ENCODE measurements around the gene TIAM1.

Gene TIAM1

GRCh38 chr21:31203431-31204054, 140.5 kb downstream of the TIAM1 start:
- no peak overlapping the region for H3K4me3 ChIP-seq (ENCODE audit: low read length)
- no peaks in the 10 kb centered on the region for H4K20me1 ChIP-seq (ENCODE audit: insufficient read depth, low read length)
- H3K27ac ChIP-seq (ENCODE audit: low read length), result no peak overlapping the region
- H3K4me1 ChIP-seq (ENCODE audit: low read length), result peaks cover 30% of the 10 kb centered on the region
- no peaks in the 10 kb centered on the region for H3K36me3 ChIP-seq (replicated peaks; ENCODE audit: low read depth, low read length)
- H2AFZ ChIP-seq (ENCODE audit: low read depth, low read length), result no peak overlapping the region
- no peak overlapping the region for H3K9ac ChIP-seq (ENCODE audit: low read length)
- H3K27me3 ChIP-seq (ENCODE audit: low read depth, low read length), result peaks cover 21% of the 10 kb centered on the region
- H3K79me2 ChIP-seq (ENCODE audit: low read length), result no peaks in the 10 kb centered on the region
- TF ChIP-seq CTCF (IDR thresholded peaks at IDR 0.05; ENCODE audit: low read depth, low read length) (no peak), EZH2phosphoT487 (IDR thresholded peaks at IDR 0.05; ENCODE audit: low read depth) (no peak)
- no peaks in the 10 kb centered on the region for H3K9me3 ChIP-seq (ENCODE audit: insufficient read depth, low read length)
- no peak overlapping the region for H3K4me2 ChIP-seq (ENCODE audit: low read length)

- H3K9me3 ChIP-seq (ENCODE audit: insufficient read depth, low read length), result no peaks in the 10 kb centered on the region
- no peak overlapping the region for H3K9ac ChIP-seq (ENCODE audit: low read length)
- H3K27ac ChIP-seq (ENCODE audit: low read length), result peak overlapping the region; percentile 54
- TF ChIP-seq CTCF (IDR thresholded peaks at IDR 0.05; ENCODE audit: low read depth, low read length) (no peak), EZH2phosphoT487 (IDR thresholded peaks at IDR 0.05; ENCODE audit: low read depth) (no peak)
- H4K20me1 ChIP-seq (ENCODE audit: insufficient read depth, low read length), result no peaks in the 10 kb centered on the region
- peak overlapping the region; percentile 81 for H3K4me2 ChIP-seq (ENCODE audit: low read length)
- H3K79me2 ChIP-seq (ENCODE audit: low read length), result no peaks in the 10 kb centered on the region
- H2AFZ ChIP-seq (ENCODE audit: low read depth, low read length), result no peak overlapping the region
- no peaks in the 10 kb centered on the region for H3K36me3 ChIP-seq (replicated peaks; ENCODE audit: low read depth, low read length)
- peaks cover 20% of the 10 kb centered on the region for H3K27me3 ChIP-seq (ENCODE audit: low read depth, low read length)
- H3K4me3 ChIP-seq (ENCODE audit: low read length), result peak overlapping the region; percentile 60
- peaks cover 37% of the 10 kb centered on the region for H3K4me1 ChIP-seq (ENCODE audit: low read length)
These were observed 142.5 kb downstream of the TIAM1 start for GRCh38 chr21:31201548-31201947.

- peak overlapping the region; percentile 28; the same call in 1 of the 2 replicates for H3K9ac ChIP-seq (ENCODE audit: low read length)
- H3K4me2 ChIP-seq (ENCODE audit: low read length), result peak overlapping the region; percentile 81
- no peaks in the 10 kb centered on the region for H3K36me3 ChIP-seq (replicated peaks; ENCODE audit: low read depth, low read length)
- H3K9me3 ChIP-seq (ENCODE audit: insufficient read depth, low read length), result no peaks in the 10 kb centered on the region
- peak overlapping the region; percentile 60 for H3K4me3 ChIP-seq (ENCODE audit: low read length)
- TF ChIP-seq EZH2phosphoT487 (IDR thresholded peaks at IDR 0.05; ENCODE audit: low read depth) (no peak), CTCF (IDR thresholded peaks at IDR 0.05; ENCODE audit: low read depth, low read length) (no peak)
- no peaks in the 10 kb centered on the region for H4K20me1 ChIP-seq (ENCODE audit: insufficient read depth, low read length)
- H3K27ac ChIP-seq (ENCODE audit: low read length), result peak overlapping the region; percentile 54
- H2AFZ ChIP-seq (ENCODE audit: low read depth, low read length), result no peak overlapping the region
- no peaks in the 10 kb centered on the region for H3K79me2 ChIP-seq (ENCODE audit: low read length)
- peaks cover 37% of the 10 kb centered on the region for H3K4me1 ChIP-seq (ENCODE audit: low read length)
- H3K27me3 ChIP-seq (ENCODE audit: low read depth, low read length), result peaks cover 16% of the 10 kb centered on the region
These were observed 142.9 kb downstream of the TIAM1 start for GRCh38 chr21:31201144-31201543.

- H3K79me2 ChIP-seq (ENCODE audit: low read length), result no peaks in the 10 kb centered on the region
- H3K4me1 ChIP-seq (ENCODE audit: low read length), result peaks cover 52% of the 10 kb centered on the region
- H3K27ac ChIP-seq (ENCODE audit: low read length), result no peak overlapping the region
- H3K27me3 ChIP-seq (ENCODE audit: low read depth, low read length), result peaks cover 8% of the 10 kb centered on the region
- H3K4me3 ChIP-seq (ENCODE audit: low read length), result no peak overlapping the region
- no peak for TF ChIP-seq EZH2phosphoT487 (IDR thresholded peaks at IDR 0.05; ENCODE audit: low read depth)
- peak; percentile 62 for TF ChIP-seq CTCF (IDR thresholded peaks at IDR 0.05; ENCODE audit: low read depth, low read length)
- H3K9me3 ChIP-seq (ENCODE audit: insufficient read depth, low read length), result no peaks in the 10 kb centered on the region
- peak overlapping the region; percentile 29 for H3K4me2 ChIP-seq (ENCODE audit: low read length)
- H3K9ac ChIP-seq (ENCODE audit: low read length), result no peak overlapping the region
- H3K36me3 ChIP-seq (replicated peaks; ENCODE audit: low read depth, low read length), result no peaks in the 10 kb centered on the region
- no peak overlapping the region for H2AFZ ChIP-seq (ENCODE audit: low read depth, low read length)
- no peaks in the 10 kb centered on the region for H4K20me1 ChIP-seq (ENCODE audit: insufficient read depth, low read length)
These were observed 145.5 kb downstream of the TIAM1 start for GRCh38 chr21:31198575-31198974.

Measured in OCI-LY3 (cell line).